ENCODE measurements around the gene ARMC5.

DNA sequence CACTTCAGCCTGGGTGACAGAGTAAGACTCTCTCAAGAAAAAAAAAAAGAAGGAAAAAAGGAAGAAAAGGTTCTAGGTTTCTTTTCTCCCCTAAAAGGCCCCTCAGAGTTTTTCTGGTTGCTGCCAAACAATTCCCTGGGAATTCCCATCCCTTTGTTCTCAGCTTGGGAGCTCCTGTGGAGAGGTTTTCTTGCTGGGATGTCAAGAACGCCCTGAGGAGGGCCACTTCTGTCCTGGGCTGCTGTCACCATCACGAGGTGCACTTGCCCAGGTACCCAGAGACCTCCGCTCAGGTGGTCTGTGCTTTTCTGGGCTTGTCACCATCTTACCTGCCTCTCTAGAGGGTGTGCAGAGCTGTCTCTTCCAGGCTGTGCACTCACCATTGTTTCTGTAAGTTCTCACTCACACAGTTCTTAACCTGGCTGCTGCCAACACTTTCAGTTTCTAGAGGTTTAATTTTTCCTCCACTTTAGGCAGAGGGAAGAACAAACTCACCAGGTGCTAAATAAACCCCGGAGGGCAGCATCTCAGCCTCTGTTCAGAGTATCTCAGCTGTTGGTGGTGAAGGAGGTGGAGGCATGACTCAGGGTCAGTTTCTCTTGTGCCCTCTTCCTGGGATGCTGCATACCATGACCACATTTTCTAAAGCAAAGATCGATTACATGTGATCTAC lies 28.8 kb upstream of the ARMC5 start:
- TF ChIP-seq, protein P1, sequence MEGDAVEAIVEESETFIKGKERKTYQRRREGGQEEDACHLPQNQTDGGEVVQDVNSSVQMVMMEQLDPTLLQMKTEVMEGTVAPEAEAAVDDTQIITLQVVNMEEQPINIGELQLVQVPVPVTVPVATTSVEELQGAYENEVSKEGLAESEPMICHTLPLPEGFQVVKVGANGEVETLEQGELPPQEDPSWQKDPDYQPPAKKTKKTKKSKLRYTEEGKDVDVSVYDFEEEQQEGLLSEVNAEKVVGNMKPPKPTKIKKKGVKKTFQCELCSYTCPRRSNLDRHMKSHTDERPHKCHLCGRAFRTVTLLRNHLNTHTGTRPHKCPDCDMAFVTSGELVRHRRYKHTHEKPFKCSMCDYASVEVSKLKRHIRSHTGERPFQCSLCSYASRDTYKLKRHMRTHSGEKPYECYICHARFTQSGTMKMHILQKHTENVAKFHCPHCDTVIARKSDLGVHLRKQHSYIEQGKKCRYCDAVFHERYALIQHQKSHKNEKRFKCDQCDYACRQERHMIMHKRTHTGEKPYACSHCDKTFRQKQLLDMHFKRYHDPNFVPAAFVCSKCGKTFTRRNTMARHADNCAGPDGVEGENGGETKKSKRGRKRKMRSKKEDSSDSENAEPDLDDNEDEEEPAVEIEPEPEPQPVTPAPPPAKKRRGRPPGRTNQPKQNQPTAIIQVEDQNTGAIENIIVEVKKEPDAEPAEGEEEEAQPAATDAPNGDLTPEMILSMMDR (IDR thresholded peaks at IDR 0.05), result no peak
- TF ChIP-seq RAD21 (IDR thresholded peaks at IDR 0.05; ENCODE audit: low read length) (no peak), TCF12 (IDR thresholded peaks at IDR 0.05) (no peak), EZH2phosphoT487 (IDR thresholded peaks at IDR 0.05; ENCODE audit: borderline replicate concordance, low read depth) (no peak)
- TF ChIP-seq, protein P2, sequence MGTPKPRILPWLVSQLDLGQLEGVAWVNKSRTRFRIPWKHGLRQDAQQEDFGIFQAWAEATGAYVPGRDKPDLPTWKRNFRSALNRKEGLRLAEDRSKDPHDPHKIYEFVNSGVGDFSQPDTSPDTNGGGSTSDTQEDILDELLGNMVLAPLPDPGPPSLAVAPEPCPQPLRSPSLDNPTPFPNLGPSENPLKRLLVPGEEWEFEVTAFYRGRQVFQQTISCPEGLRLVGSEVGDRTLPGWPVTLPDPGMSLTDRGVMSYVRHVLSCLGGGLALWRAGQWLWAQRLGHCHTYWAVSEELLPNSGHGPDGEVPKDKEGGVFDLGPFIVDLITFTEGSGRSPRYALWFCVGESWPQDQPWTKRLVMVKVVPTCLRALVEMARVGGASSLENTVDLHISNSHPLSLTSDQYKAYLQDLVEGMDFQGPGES (IDR thresholded peaks at IDR 0.05; ENCODE audit: low read depth, low read length), result no peak
- TF ChIP-seq, protein P3, sequence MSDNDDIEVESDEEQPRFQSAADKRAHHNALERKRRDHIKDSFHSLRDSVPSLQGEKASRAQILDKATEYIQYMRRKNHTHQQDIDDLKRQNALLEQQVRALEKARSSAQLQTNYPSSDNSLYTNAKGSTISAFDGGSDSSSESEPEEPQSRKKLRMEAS (IDR thresholded peaks at IDR 0.05; ENCODE audit: low read depth), result no peak
